D721Med (cell line): ENCODE data around the gene GPRC5D.

ENCODE experiments used
- DNase-seq: peaks from one replicate; pipeline ENCODE4 v3.0.0; 2011; ENCODE audit warnings: low spot score; ENCODE audit not compliant: insufficient read length
- FAIRE-seq: peaks from 2 replicates; lab custom pipeline; 2011; peaks lifted over from hg19 to GRCh38; lab: Jason Lieb, UNC
- CTCF ChIP-seq: IDR thresholded peaks from 2 replicates; pipeline ENCODE4 v1.5.1; 2012; ENCODE audit warnings: mild to moderate bottlenecking, control low read depth; ENCODE audit not compliant: insufficient read depth; ENCODE audit errors: missing control alignments

GPRC5D gene

GRCh38 chr12:12973019-12973418, 21.0 kb upstream of the GPRC5D start:
- no peak for FAIRE-seq
- no peak for TF ChIP-seq CTCF
- DNase-seq: no peak

GRCh38 chr12:12965836-12966235, 13.9 kb upstream of the GPRC5D start:
- DNase-seq (no peak), FAIRE-seq (no peak)
- no peak for TF ChIP-seq CTCF

GRCh38 chr12:12964255-12964654, 12.3 kb upstream of the GPRC5D start:
- no peak for TF ChIP-seq CTCF
- DNase-seq (no peak), FAIRE-seq (no peak)

GRCh38 chr12:12960639-12961209, 8.8 kb upstream of the GPRC5D start:
- FAIRE-seq: peak; percentile 48
- TF ChIP-seq CTCF: no peak
- no peak for DNase-seq

GRCh38 chr12:12958886-12959285, 6.9 kb upstream of the GPRC5D start:
- FAIRE-seq (no peak), DNase-seq (no peak)
- no peak for TF ChIP-seq CTCF

- FAIRE-seq (no peak), DNase-seq (no peak)
- no peak for TF ChIP-seq CTCF
These were observed 3.1 kb upstream of the GPRC5D start for GRCh38 chr12:12954878-12955625.

- no peak for DNase-seq
- peak; percentile 80 for FAIRE-seq
- no peak for TF ChIP-seq CTCF
These were observed 2.4 kb upstream of the GPRC5D start for GRCh38 chr12:12954356-12954755.
